GM12872 (cell line): ENCODE results near the gene ISYNA1.

ENCODE experiments used
- CTCF ChIP-seq: IDR thresholded peaks from 3 replicates; pipeline ENCODE4 v1.5.1; 2011; ENCODE audit warnings: low read depth, mild to moderate bottlenecking, low read length, moderate library complexity; ENCODE audit not compliant: insufficient read depth

ISYNA1 gene

GRCh38 chr19:18465964-18466339 is 28.0 kb upstream of the ISYNA1 start:
- TF ChIP-seq CTCF: no peak

GRCh38 chr19:18465214-18465963 is 27.5 kb upstream of the ISYNA1 start:
- no peak for TF ChIP-seq CTCF

- no peak for TF ChIP-seq CTCF
Measured at GRCh38 chr19:18464646-18465045, 26.7 kb upstream of the ISYNA1 start.

- no peak for TF ChIP-seq CTCF
Measured at GRCh38 chr19:18461471-18461870, 23.5 kb upstream of the ISYNA1 start.

- no peak for TF ChIP-seq CTCF
Measured at GRCh38 chr19:18460900-18461299, 23.0 kb upstream of the ISYNA1 start.

- TF ChIP-seq CTCF: no peak
Measured at GRCh38 chr19:18457483-18458331, 19.8 kb upstream of the ISYNA1 start.

- no peak for TF ChIP-seq CTCF
Measured at GRCh38 chr19:18456974-18457373, 19.0 kb upstream of the ISYNA1 start.
